ENCODE measurements around the gene PACRG. TPM values are rescaled to one million over a fixed set of nuclear protein-coding genes. Genes with fewer than 3 reads are reported as not detected.

The PACRG gene
- total RNA-seq, 2 donors from 2014 or later, result 2.8 to 21.3 TPM

DNA sequence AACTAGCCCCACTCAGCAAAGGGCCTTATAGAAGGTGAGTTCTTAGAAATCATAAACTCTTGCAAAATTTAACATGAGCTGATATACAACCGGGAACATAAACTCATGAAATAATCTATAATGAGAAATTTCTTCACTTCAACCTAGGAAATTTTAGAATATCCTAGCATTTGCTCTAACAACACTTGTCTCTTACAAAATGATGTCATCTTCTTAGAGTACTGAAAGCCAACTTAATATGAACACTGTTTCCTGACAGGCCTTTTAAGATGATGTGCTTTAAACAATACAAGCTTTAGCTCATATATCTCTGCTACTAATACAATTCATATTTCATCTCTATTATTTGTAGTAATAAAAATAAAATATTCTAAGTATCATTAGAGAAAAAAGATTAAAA lies 932 bp downstream of the PACRG start:
- TF ChIP-seq CTCF (IDR thresholded peaks at IDR 0.05), result no peak
- Histone ChIP-seq H3K36me3 (no peaks in the 10 kb centered on the region), H3K27ac (peak overlapping the region; percentile 96 to 97), H3K4me3 (no peak overlapping the region), H3K27me3 (no peaks in the 10 kb centered on the region), H3K9me3 (peaks cover 0 to 11% of the 10 kb centered on the region in 2 donors), H3K4me1 (peaks cover 0 to 18% of the 10 kb centered on the region in 2 donors)
- DNase-seq (ENCODE audit: low spot score), result no peak

GRCh38 chr6:162730502-162730901 lies 2.7 kb downstream of the PACRG start:
- H3K4me1 ChIP-seq, result peaks cover 0 to 12% of the 10 kb centered on the region in 2 donors
- H3K27ac ChIP-seq, result no peak overlapping the region
- TF ChIP-seq CTCF (IDR thresholded peaks at IDR 0.05), result no peak
- no peaks in the 10 kb centered on the region for H3K27me3 ChIP-seq
- no peaks in the 10 kb centered on the region for H3K36me3 ChIP-seq
- DNase-seq (ENCODE audit: low spot score), result no peak
- peaks cover 0 to 11% of the 10 kb centered on the region in 2 donors for H3K9me3 ChIP-seq
- H3K4me3 ChIP-seq, result no peak overlapping the region

DNA sequence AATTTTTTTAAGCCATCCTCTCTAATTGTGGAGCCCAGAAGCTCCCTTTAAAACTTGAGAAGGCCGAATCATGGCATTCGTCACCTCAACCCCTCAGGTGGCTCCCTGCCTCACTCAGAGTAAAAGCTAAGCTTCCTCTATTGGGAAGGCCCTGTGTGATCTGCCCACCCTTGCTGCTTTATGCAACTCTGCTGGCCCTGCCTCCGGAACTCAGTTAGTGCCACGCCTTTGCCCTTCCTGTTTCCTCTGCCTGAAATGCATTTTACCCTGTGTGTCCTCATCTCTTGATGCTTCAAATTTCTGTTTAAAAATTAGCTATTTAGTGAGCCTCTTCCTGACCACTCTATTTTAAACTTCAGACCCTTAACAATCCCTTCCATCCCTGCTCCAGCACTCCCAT lies 5.7 kb downstream of the PACRG start:
- H3K36me3 ChIP-seq, result no peaks in the 10 kb centered on the region
- H3K4me3 ChIP-seq, result no peak overlapping the region
- H3K27me3 ChIP-seq, result no peaks in the 10 kb centered on the region
- TF ChIP-seq CTCF (IDR thresholded peaks at IDR 0.05), result no peak
- no peak for DNase-seq (ENCODE audit: low spot score)
- peaks cover 0 to 11% of the 10 kb centered on the region in 2 donors for H3K9me3 ChIP-seq
- H3K4me1 ChIP-seq, result no peaks in the 10 kb centered on the region
- no peak overlapping the region for H3K27ac ChIP-seq

DNA sequence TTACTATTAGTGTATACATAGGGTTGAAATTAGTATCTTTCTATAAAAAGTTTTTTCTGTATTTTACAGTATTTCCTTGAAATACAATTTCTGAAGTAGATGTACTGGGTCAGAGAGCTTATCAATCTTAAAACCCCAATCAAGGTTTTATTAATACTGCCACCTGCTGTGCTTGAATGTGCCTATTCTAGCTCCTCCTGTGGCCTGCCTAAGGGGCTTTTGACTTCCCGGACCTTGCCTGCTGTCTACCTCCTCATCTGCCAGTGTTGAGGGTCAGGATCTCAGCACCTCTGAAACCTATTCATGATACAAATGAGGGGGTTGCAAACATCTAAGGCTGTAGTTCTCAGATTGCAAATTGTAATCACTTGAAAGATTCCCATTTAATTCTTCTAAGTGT lies 9.2 kb downstream of the PACRG start:
- no peak overlapping the region for H3K27ac ChIP-seq
- H3K27me3 ChIP-seq, result no peaks in the 10 kb centered on the region
- TF ChIP-seq CTCF (IDR thresholded peaks at IDR 0.05), result peak in 1 of 2 donors; percentile 63
- no peaks in the 10 kb centered on the region for H3K4me1 ChIP-seq
- DNase-seq (ENCODE audit: low spot score), result no peak
- H3K9me3 ChIP-seq, result no peaks in the 10 kb centered on the region
- no peaks in the 10 kb centered on the region for H3K36me3 ChIP-seq
- no peak overlapping the region for H3K4me3 ChIP-seq

DNA sequence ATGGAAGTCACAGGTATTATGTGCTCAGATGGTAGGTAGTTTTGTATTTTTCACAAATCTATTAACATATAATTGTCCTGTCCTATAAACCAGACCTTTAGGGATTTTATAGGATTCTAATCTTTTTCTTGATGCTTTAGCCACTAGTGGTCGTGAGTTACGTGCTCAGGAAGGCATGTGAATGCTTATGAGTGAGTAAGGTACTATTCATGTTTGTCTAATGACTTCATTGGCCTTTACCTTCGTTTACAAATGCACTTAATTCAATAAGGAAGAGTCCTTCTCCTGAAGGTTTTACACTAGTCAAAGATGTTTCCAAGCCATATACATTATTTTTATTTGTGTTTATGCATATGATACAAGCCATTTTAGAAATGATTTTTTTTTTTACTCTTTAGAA lies 23.0 kb downstream of the PACRG start:
- Histone ChIP-seq H3K27me3 (no peaks in the 10 kb centered on the region), H3K4me1 (no peaks in the 10 kb centered on the region), H3K27ac (no peak overlapping the region), H3K36me3 (no peaks in the 10 kb centered on the region), H3K9me3 (no peaks in the 10 kb centered on the region), H3K4me3 (no peak overlapping the region)
- no peak for DNase-seq (ENCODE audit: low spot score)
- TF ChIP-seq CTCF (IDR thresholded peaks at IDR 0.05), result no peak

DNA sequence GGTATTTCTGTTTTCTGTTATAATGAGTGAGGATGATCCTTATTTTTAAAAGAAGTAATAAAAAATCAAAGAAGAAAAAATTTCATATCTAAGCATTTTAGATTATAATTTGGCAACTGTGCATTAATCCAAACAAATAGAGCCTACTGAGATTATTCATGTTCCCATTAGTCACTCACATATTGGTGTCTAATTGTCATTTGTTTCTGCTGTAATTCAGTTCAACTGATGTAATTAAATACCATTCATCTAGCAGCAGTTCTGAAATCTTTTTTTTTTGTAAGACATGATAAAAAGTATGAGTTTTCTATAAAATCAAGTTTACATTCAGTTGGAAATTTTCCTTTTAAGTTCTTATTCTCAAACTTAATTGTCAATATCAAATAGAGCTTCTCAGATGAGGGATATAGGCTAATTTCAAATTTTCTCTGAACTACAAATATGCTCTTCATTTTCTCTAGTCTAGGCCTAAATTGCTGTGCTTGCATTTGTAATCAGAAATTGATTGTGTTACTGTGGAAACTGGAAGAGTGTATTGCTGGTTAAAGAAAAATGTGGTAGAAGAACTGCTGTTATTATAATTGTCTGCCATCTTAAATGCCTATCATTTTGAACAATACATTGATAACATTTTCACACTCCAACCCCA lies 23.6 kb downstream of the PACRG start:
- H3K4me3 ChIP-seq, result no peak overlapping the region
- H3K27ac ChIP-seq, result no peak overlapping the region
- no peaks in the 10 kb centered on the region for H3K27me3 ChIP-seq
- no peaks in the 10 kb centered on the region for H3K9me3 ChIP-seq
- no peaks in the 10 kb centered on the region for H3K4me1 ChIP-seq
- no peak for DNase-seq (ENCODE audit: low spot score)
- TF ChIP-seq CTCF (IDR thresholded peaks at IDR 0.05), result no peak
- no peaks in the 10 kb centered on the region for H3K36me3 ChIP-seq

All from right atrium auricular region (tissue), 2 donors.